Fibroblast of the aortic adventitia (primary cell): ENCODE data around the gene CCNG2. TPM values are rescaled to one million over a fixed set of nuclear protein-coding genes. Genes with fewer than 3 reads are reported as not detected.

Experiments
- DNase-seq: peaks from one replicate; pipeline ENCODE4 v3.0.0-alpha.2; 2010; ENCODE audit warnings: low read depth
- H3K4me3 ChIP-seq: 2 replicates; pipeline ENCODE4 v1.5.1; 2011; ENCODE audit warnings: low read depth, mild to moderate bottlenecking, control low read depth, low read length, moderate library complexity
- CTCF ChIP-seq: IDR thresholded peaks from 2 replicates; pipeline ENCODE4 v1.5.1; 2011; ENCODE audit warnings: mild to moderate bottlenecking, low read length, control low read depth, inconsistent platforms; ENCODE audit not compliant: insufficient read depth
- total RNA-seq: library from RNA; depleted of rRNA; stranded (reverse); fragments of >200 nt; gene quantifications from 2 replicates; pipeline ENCODE4 v1.2.3, GENCODE V29; 2012; ENCODE audit warnings: low replicate concordance

CCNG2 gene
- total RNA-seq, 1 donor, result 22.8 TPM

DNA sequence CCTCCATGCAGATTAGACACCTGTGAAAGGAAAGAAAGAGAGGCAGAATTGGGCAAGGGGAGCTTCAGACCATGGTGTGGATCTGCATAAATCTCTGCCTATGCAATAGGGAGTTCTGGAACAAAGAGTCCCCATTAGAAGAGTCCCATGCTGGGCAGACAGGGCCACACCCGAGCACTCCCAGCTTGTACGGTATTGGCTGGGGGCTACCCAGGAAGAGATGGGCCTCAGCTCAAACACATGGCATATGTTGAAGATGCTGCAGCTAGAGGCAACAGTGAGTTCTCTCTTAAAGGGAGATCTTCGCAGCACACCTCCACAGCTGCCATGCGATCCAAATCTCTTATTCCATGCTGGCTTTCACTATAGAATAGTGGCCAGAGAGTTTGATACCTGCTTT lies 24.7 kb downstream of the CCNG2 start:
- H3K4me3 ChIP-seq, result no peak overlapping the region
- DNase-seq, result no peak

DNA sequence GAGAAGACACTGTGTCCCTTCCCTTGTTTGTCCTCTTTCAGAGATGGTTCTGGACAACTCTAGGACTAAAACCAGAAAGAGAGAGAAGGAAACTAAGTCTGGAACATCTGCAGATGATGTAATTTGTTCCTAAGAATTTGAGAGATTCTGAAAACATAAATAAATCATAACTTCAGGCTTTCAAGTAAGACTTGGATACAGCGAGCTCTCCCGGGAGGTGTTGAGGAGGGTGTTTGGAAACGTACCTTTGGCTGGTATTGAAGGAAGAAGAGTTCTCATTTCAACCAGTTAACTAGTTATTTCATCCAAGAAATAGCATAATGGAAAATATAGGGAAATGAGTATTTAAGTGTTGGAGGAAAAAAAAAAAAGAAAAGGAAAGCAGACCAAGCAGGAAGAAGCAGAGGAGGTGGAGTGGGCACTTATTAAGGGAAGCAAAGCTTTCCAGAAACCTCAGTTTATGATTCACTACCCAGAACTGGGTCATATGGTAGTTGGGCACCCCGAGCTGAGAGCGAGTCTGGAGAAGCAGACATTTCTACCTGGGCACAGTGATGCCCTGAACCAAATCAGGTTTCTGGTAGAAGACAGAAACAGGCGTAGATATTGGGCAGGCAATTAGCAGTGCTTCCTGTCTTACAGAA lies 26.9 kb downstream of the CCNG2 start:
- TF ChIP-seq CTCF, result no peak
- no peak for DNase-seq

More for the DNA sequence above, 24.7 kb downstream of the CCNG2 start:
- TF ChIP-seq CTCF, result no peak

GRCh38 chr4:77184974-77185373 lies 28.0 kb downstream of the CCNG2 start:
- DNase-seq, result no peak
- no peak overlapping the region for H3K4me3 ChIP-seq
- TF ChIP-seq CTCF, result no peak

More for the DNA sequence above, 26.9 kb downstream of the CCNG2 start:
- H3K4me3 ChIP-seq, result no peak overlapping the region

- no peak for TF ChIP-seq CTCF
- no peak overlapping the region for H3K4me3 ChIP-seq
- no peak for DNase-seq
Measured at GRCh38 chr4:77185686-77186085, 28.7 kb downstream of the CCNG2 start.

GRCh38 chr4:77187322-77187721 lies 30.3 kb downstream of the CCNG2 start:
- TF ChIP-seq CTCF, result no peak

DNA sequence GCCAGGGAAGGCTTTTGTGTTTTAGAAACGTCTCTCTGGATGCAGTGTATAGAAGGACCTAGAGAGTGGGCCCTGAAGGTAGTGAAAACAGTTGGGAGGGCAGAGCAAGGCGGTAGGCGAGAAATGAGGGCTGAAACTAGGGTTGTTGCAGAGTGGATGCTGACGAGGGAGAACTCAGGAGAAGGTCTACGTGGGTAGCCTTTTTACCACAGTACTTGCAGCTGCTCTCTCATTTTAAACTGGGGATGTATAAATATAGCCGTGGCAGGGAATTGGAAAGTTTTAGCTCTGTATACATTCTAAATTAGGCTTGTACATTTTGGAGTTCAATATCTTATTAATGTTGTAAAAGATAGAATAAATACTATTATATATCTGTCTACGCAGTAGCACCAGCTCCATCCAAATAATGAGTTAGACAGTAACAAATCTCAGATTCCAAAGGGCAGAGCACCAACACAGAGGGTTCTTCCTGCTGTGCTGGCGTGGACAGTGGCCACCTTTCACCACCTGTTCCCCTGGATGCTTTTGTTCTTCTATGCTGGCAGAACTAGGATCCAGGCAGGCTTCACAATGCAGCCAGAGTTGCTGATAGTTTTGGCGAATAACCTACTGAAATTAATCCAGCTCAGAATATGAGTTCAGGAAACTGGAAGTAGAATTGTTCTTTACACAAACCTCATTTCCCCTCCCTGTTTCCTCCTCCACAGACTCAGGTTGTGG lies 31.7 kb downstream of the CCNG2 start:
- no peak overlapping the region for H3K4me3 ChIP-seq
- DNase-seq, result no peak
- no peak for TF ChIP-seq CTCF

More at GRCh38 chr4:77187322-77187721, 30.3 kb downstream of the CCNG2 start:
- no peak for DNase-seq
- H3K4me3 ChIP-seq, result no peak overlapping the region
